GM12875 (cell line): ENCODE results near the gene ABITRAM.

Experiments
- H3K4me3 ChIP-seq: one replicate; pipeline ENCODE4 v1.5.1; 2011; ENCODE audit warnings: low read depth, low read length, control low read depth
- CTCF ChIP-seq: IDR thresholded peaks from 2 replicates; pipeline ENCODE4 v1.5.1; 2011; ENCODE audit warnings: low read depth, mild to moderate bottlenecking, control low read depth, inconsistent platforms, low read length, moderate library complexity, borderline replicate concordance; ENCODE audit not compliant: insufficient read depth

The ABITRAM gene

DNA sequence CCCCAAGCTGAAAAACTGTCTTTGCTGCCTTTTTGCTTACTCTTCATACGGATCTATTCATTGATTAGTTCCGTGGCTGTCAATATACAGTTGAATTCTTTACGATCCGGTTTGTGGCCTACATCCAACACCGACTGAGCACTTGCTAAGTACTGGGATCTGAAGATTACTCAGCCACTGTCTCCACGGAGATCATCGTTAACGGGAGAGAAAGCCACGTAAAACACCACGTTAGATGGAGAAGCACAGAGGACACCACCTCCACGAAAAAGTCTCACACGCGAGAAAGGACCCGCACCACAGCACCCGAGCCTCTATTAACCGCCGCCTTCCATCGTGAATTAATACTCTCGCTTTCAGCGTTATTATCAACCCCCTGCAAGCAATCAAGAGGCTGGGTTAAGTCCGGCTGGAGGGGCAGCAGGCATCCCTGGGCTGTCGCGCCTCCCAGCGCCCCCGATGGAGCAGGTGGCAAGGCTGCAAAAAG is 926 bp upstream of the ABITRAM start:
- no peak for TF ChIP-seq CTCF
- H3K4me3 ChIP-seq, result peak overlapping the region; percentile 85

GRCh38 chr9:108933718-108934322 is 380 bp upstream of the ABITRAM start, which contains the start of gene ELP1:
Gene ELP1 (minus strand): TSS chr9:108934124. CDS start chr9:108931146, 2,978 bp downstream.
- peak within 1 kb of the TSS; percentile 85 for H3K4me3 ChIP-seq
- TF ChIP-seq CTCF, result peak; percentile 20; the same call in 1 of the 2 replicates

DNA sequence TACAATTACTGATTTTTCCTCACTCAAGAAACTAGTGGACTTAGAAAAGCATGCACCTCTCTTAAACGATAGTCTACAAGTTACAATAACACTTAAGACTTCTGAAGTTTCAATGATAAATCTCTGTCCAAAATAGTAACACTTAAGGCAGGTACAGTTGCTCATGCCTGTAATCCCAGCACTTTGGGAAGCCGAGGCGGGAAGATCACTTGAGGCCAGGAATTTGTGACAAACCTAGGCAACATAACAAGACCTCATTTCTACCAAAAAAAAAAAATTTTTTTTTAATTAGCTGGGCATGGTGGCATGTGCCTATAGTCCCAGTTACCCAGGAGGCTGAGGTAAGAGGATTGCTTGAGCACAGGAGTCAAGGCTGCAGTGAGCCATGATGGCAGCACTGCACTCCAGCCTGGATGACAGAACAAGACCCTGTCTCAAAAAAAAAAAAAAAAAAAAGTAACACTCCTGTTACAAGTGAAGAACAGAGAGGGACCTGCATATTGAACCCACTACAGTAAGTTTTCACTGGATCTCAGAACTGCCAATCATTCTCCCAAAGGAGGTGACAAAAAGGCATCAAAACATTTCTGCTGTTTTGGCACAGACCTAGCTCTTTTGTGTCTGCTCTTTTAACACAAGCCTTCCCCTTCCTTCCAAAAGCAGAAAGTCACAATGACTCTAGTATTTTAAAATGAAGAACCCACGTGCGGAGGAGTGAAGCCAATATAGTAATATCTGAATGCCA is 3.5 kb downstream of the ABITRAM start:
- no peak for TF ChIP-seq CTCF
- no peak overlapping the region for H3K4me3 ChIP-seq

DNA sequence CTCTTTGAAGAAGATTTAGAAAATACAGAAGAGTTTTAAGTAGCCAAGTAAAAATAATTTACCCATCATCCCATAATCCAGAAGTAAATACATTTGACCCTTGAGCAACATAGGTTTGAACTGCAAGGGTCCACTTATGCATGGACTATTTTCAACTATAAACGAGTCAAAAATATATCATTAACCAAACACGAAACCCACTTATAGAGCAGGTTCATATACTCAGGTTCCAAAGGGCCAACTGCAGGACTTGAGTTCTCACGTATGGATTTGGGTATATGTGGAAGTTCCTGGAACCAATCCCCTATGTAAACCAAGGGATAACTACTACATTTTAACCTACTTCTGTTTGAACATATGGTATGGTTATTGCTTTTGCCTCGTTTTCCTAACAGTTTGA is 5.8 kb downstream of the ABITRAM start:
- no peak for TF ChIP-seq CTCF
- H3K4me3 ChIP-seq, result no peak overlapping the region

DNA sequence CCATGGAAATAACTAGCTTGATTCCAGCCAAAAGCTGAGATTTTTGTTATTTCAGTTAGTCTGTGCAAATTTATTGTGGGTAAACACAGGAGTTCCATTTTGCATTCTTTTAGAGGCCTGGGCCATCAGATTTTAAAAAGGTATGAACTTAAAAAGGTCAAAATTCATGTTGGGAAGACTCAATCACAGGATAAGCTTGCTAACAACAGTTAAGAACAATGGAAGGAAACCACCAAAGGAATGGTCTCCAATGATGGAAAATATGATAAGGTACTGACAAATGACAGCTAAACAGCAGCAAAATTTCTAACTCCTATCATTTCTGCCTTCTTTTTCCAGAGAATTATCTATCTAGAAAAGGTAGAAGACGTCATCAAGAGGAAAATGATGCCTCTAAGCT is 16.0 kb downstream of the ABITRAM start:
- no peak overlapping the region for H3K4me3 ChIP-seq
- TF ChIP-seq CTCF, result no peak

- H3K4me3 ChIP-seq, result no peak overlapping the region
- no peak for TF ChIP-seq CTCF
These were observed 17.4 kb downstream of the ABITRAM start for GRCh38 chr9:108951578-108951977.
